NCI-H2171 treated with DMSO at 0.1 percent for 48 hours (cell line): ENCODE measurements around the gene CLEC9A.

Experiments used
- DNase-seq: peaks from one replicate; lab custom pipeline; 2025; lab: John Stamatoyannopoulos, UW

The CLEC9A gene

GRCh38 chr12:10067264-10067663 is 36.8 kb downstream of the CLEC9A start:
- no peak for DNase-seq

- no peak for DNase-seq
These were observed 37.5 kb downstream of the CLEC9A start for GRCh38 chr12:10067942-10068341.

GRCh38 chr12:10068644-10069043 is 38.2 kb downstream of the CLEC9A start:
- no peak for DNase-seq

- DNase-seq = no peak
These were observed 38.6 kb downstream of the CLEC9A start for GRCh38 chr12:10069099-10069498.

- no peak for DNase-seq
These were observed 39.5 kb downstream of the CLEC9A start for GRCh38 chr12:10069976-10070375.

- DNase-seq = no peak
These were observed 39.9 kb downstream of the CLEC9A start for GRCh38 chr12:10070380-10070779.

GRCh38 chr12:10072131-10072530 is 41.6 kb downstream of the CLEC9A start:
- DNase-seq = no peak

- DNase-seq = no peak
These were observed 42.8 kb downstream of the CLEC9A start for GRCh38 chr12:10073261-10073660.

- DNase-seq = no peak
These were observed 45.0 kb downstream of the CLEC9A start for GRCh38 chr12:10075451-10075850.

GRCh38 chr12:10082117-10082874 is 51.8 kb downstream of the CLEC9A start:
- no peak for DNase-seq

GRCh38 chr12:10084733-10085132 is 54.3 kb downstream of the CLEC9A start:
- DNase-seq = no peak

- no peak for DNase-seq
These were observed 55.9 kb downstream of the CLEC9A start for GRCh38 chr12:10086387-10086786.

GRCh38 chr12:10088031-10088430 is 57.5 kb downstream of the CLEC9A start:
- DNase-seq = no peak

GRCh38 chr12:10088955-10089900 is 58.7 kb downstream of the CLEC9A start:
- no peak for DNase-seq

- no peak for DNase-seq
These were observed 64.3 kb downstream of the CLEC9A start for GRCh38 chr12:10094646-10095395.

GRCh38 chr12:10095971-10096370 is 65.5 kb downstream of the CLEC9A start:
- DNase-seq = no peak

GRCh38 chr12:10097521-10097920 is 67.0 kb downstream of the CLEC9A start:
- DNase-seq = no peak

- no peak for DNase-seq
These were observed 68.3 kb downstream of the CLEC9A start, which contains the start of gene CLEC1A for GRCh38 chr12:10098791-10099190. Gene CLEC1A, minus strand, starts transcription at chr12:10098985. Its CDS starts 63 bp downstream, at chr12:10098922.

GRCh38 chr12:10101042-10101579 is 70.6 kb downstream of the CLEC9A start:
- DNase-seq = no peak

GRCh38 chr12:10101648-10102220 is 71.3 kb downstream of the CLEC9A start:
- DNase-seq = no peak

- no peak for DNase-seq
These were observed 71.8 kb downstream of the CLEC9A start for GRCh38 chr12:10102322-10102721.
